HepG2 (cell line): ENCODE results near the gene WDR86. TPM values are rescaled to one million over a fixed set of nuclear protein-coding genes. Genes with fewer than 3 reads are reported as not detected.

Source experiments
- ATAC-seq: fragments of 200-7000 bp; cut with Tn5 transposase; 3 replicates; pipeline ENCODE4 v1.9.1; 2020; ENCODE audit warnings: mild to moderate bottlenecking, moderate library complexity
- BruUV-seq: library from RNA; stranded (reverse); fragments of 400-500 nt; replicated peaks from 2 replicates; lab custom pipeline; 2021; lab: Mats Ljungman, UMichigan
- CTCF ChIA-PET: fragments of 300-600 bp; formaldehyde crosslinking; extraction: SDS; loops from one replicate; lab custom pipeline; 2021; ENCODE audit warnings: low total read pairs, inconsistent platforms, low intra/inter-chr PET ratio; lab: Yijun Ruan, JAX
- POLR2A ChIA-PET: fragments of 350-600 bp; sonication (Branson Sonifier 250); formaldehyde crosslinking; loops from one replicate; lab custom pipeline; 2020; ENCODE audit warnings: antibody characterized with exemption, inconsistent platforms; lab: Yijun Ruan, JAX
- DNase-seq: peaks from one replicate; pipeline ENCODE4 v3.0.0-alpha.2; 2015; ENCODE audit warnings: low spot score
- FAIRE-seq: peaks from 3 replicates; lab custom pipeline; 2011; peaks lifted over from hg19 to GRCh38; lab: Jason Lieb, UNC
- H2AFZ ChIP-seq: one replicate; pipeline ENCODE4 v1.6.1; 2011; ENCODE audit warnings: low read length, inconsistent platforms
- H3K27ac ChIP-seq: fragments of 300-600 bp; 3 replicates; pipeline ENCODE4 v1.8.0; 2011; ENCODE audit warnings: mixed run types, mild to moderate bottlenecking, mixed read lengths, low read length, inconsistent platforms; ENCODE audit not compliant: insufficient read depth; ENCODE audit errors: extremely low read length
- H3K27me3 ChIP-seq, 2 experiments: fragments of 200-600 bp in 1 of 2; 2 replicates in 1 of 2; 3 replicates in 1 of 2; pipeline versions ENCODE4 v1.6.0 to v1.8.0; 2011; ENCODE audit warnings: low read length in 2 of 2, mild to moderate bottlenecking in 2 of 2, moderate library complexity in 2 of 2, inconsistent platforms in 1 of 2; ENCODE audit not compliant: insufficient read depth in 2 of 2, control insufficient read depth in 1 of 2
- H3K36me3 ChIP-seq, 2 experiments: fragments of 200-600 bp in 1 of 2; replicated peaks in 1 of 2; 2 replicates in 1 of 2; 3 replicates in 1 of 2; pipeline versions ENCODE4 v1.5.1 to v1.8.0; 2011; ENCODE audit warnings: low read length in 2 of 2, inconsistent platforms in 1 of 2; ENCODE audit not compliant: insufficient read depth in 2 of 2, control insufficient read depth in 1 of 2
- H3K4me1 ChIP-seq: 2 replicates; pipeline ENCODE4 v1.5.1; 2012; ENCODE audit warnings: low read length, inconsistent platforms; ENCODE audit not compliant: insufficient read depth
- H3K4me2 ChIP-seq: 2 replicates; pipeline ENCODE4 v1.6.0; 2011; ENCODE audit warnings: low read depth, low read length, inconsistent platforms
- H3K4me3 ChIP-seq, 3 experiments: fragments of 200-600 bp in 1 of 3; sonication (generic), shearing (Covaris generic) in 1 of 3; replicated peaks in 1 of 3; 2 replicates each; pipeline ENCODE4 v1.5.1; 2011 to 2016; ENCODE audit warnings: low read length in 3 of 3, inconsistent platforms in 2 of 3, low read depth in 2 of 3, mild to moderate bottlenecking in 2 of 3, control low read depth in 1 of 3, mixed read lengths in 1 of 3; ENCODE audit not compliant: insufficient read depth in 1 of 3
- H3K79me2 ChIP-seq: one replicate; pipeline ENCODE4 v1.6.1; 2011; ENCODE audit warnings: low read length, inconsistent platforms; ENCODE audit not compliant: insufficient read depth
- H3K9ac ChIP-seq: 2 replicates; pipeline ENCODE4 v1.6.0; 2011; ENCODE audit warnings: mild to moderate bottlenecking, low read depth, low read length, inconsistent platforms; ENCODE audit not compliant: insufficient read depth
- H3K9me3 ChIP-seq: 2 replicates; pipeline ENCODE4 v1.5.1; 2012; ENCODE audit warnings: mild to moderate bottlenecking, low read length
- H4K20me1 ChIP-seq: 2 replicates; pipeline ENCODE4 v1.6.0; 2011; ENCODE audit warnings: inconsistent platforms, mild to moderate bottlenecking, low read length, moderate library complexity; ENCODE audit not compliant: insufficient read depth
- ATF5 ChIP-seq: sonication (generic); formaldehyde crosslinking; IDR thresholded peaks from 2 replicates; pipeline ENCODE4 v1.4.0; 2020; ENCODE audit warnings: mild to moderate bottlenecking, low read depth, missing genetic modification reagents
- ATF7-NPFF ChIP-seq: sonication (generic); formaldehyde crosslinking; IDR thresholded peaks from 2 replicates; pipeline ENCODE4 v1.8.1; 2023; ENCODE audit warnings: mild to moderate bottlenecking, low read depth, missing genetic modification reagents, moderate library complexity
- CCDC6 ChIP-seq: sonication (generic); formaldehyde crosslinking; IDR thresholded peaks from 2 replicates; pipeline ENCODE4 v1.8.1; 2022; ENCODE audit warnings: mild to moderate bottlenecking, missing genetic modification reagents, moderate library complexity
- ETS1 ChIP-seq: sonication (generic); formaldehyde crosslinking; IDR thresholded peaks from 2 replicates; pipeline ENCODE4 v1.4.0; 2020; ENCODE audit warnings: missing genetic modification reagents
- GABPB1 ChIP-seq: IDR thresholded peaks from 2 replicates; pipeline ENCODE4 v1.6.1; 2016; ENCODE audit warnings: mild to moderate bottlenecking, missing genetic modification reagents, moderate library complexity, missing compliant biosample characterization
- POLR2AphosphoS2 ChIP-seq: IDR thresholded peaks from 2 replicates; pipeline ENCODE4 v1.6.1; 2011; ENCODE audit warnings: low read depth, low read length, improper control_type of control experiment
- SOX13 ChIP-seq, 3 experiments: fragments of 450-650 bp in 1 of 3; sonication (generic) in 1 of 3; formaldehyde crosslinking in 1 of 3; IDR thresholded peaks in 2 of 3; conservative IDR thresholded peaks in 1 of 3; 2 replicates each; pipeline versions ENCODE4 v1.5.0 to v1.6.1; 2016 to 2020; ENCODE audit warnings: antibody characterized with exemption in 1 of 3, mild to moderate bottlenecking in 1 of 3, missing compliant biosample characterization in 1 of 3, missing genetic modification reagents in 1 of 3, moderate library complexity in 1 of 3
- SRSF4 ChIP-seq: fragments of 200-400 bp; formaldehyde crosslinking; IDR thresholded peaks from one replicate; pipeline ENCODE4 v1.6.1; 2018; ENCODE audit warnings: mild to moderate bottlenecking, low read depth, low read length, moderate library complexity; ENCODE audit not compliant: poor library complexity, severe bottlenecking
- TEAD3 ChIP-seq: optimal IDR thresholded peaks from 2 replicates; pipeline ENCODE3; 2016; ENCODE audit warnings: borderline replicate concordance
- ZNF256 ChIP-seq: sonication (generic); formaldehyde crosslinking; conservative IDR thresholded peaks from 2 replicates; pipeline ENCODE4 v1.4.0; 2020; ENCODE audit warnings: missing genetic modification reagents
- ZNF343 ChIP-seq: sonication (generic); formaldehyde crosslinking; IDR thresholded peaks from 2 replicates; pipeline ENCODE4 v1.4.0; 2020; ENCODE audit warnings: mild to moderate bottlenecking, missing genetic modification reagents
- WGBS: methylation state at CpG from one replicate; pipeline ENCODE4 v1.1.6; 2017; ENCODE audit warnings: low lambda C conversion rate; 5-methylcytosine and 5-hydroxymethylcytosine counted together
- in situ Hi-C: cut with HindIII; loops from 2 replicates; pipeline ENCODE4 v1.10.0; 2017; ENCODE audit warnings: low pct_unique_long_range_greater_than_20kb; ENCODE audit not compliant: extremely low pct_ligation_motif_present
- intact Hi-C: fragments of 100-400 bp; cut with micrococcal nuclease; formaldehyde crosslinking; loops from one replicate; pipeline ENCODE4 v1.10.0; 2022; ENCODE audit not compliant: unreplicated experiment
- polyA plus RNA-seq, 8 experiments: library from polyadenylated mRNA; depleted of rRNA in 3 of 8; stranded (reverse) in 7 of 8; unstranded in 1 of 8; fragments of >200 nt; fragmentation: Illumina TruSeq in 4 of 8; extraction: Trizol in 4 of 8; gene quantifications; 2 replicates each; pipeline versions ENCODE4 v1.2.1 to v1.2.3, GENCODE V29; 2011 to 2016; ENCODE audit warnings: low read depth in 4 of 8, missing spikeins in 1 of 8, mixed read lengths in 1 of 8; ENCODE audit not compliant: insufficient read depth in 1 of 8
- total RNA-seq, 5 experiments: library from RNA; depleted of rRNA; stranded (reverse); fragments of >200 nt; fragmentation: Illumina TruSeq; extraction: Trizol; gene quantifications; 2 replicates each; pipeline ENCODE4 v1.2.3, GENCODE V29; 2016; ENCODE audit warnings: low read depth in 1 of 5

The WDR86 gene
- total and polyA plus RNA-seq, 2 of the 13 experiments (the other 11 are each of a cell fraction or from before 2014, with no cell fraction given), result 0.11 to 2.9 TPM

GRCh38 chr7:151391358-151391730 is 18.5 kb downstream of the WDR86 start (continued):
- TF ChIP-seq SOX13 (IDR thresholded peaks at IDR 0.05), result no peak
- TF ChIP-seq SOX13 (CRISPR knock-in tag; conservative IDR thresholded peaks at IDR 0.05 in 1 of 2, IDR thresholded peaks at IDR 0.05 in 1 of 2), result no peak
- TF ChIP-seq GABPB1 (CRISPR knock-in tag), result no peak
- TF ChIP-seq TEAD3 (CRISPR knock-in tag), result no peak
- TF ChIP-seq CCDC6, result no peak
- no peak for TF ChIP-seq SRSF4
- TF ChIP-seq ATF7-NPFF, result no peak
- no peak for TF ChIP-seq POLR2AphosphoS2

GRCh38 chr7:151390598-151391357 is 19.1 kb downstream of the WDR86 start:
- WGBS, result 35% methylated on average over 15 of the region's 25 CpGs
- Histone ChIP-seq H3K36me3 (no peaks in the 10 kb centered on the region), H3K9me3 (no peaks in the 10 kb centered on the region), H2AFZ (no peak overlapping the region), H3K4me2 (no peak overlapping the region), H4K20me1 (no peaks in the 10 kb centered on the region), H3K27ac (no peak overlapping the region), H3K79me2 (no peaks in the 10 kb centered on the region), H3K4me1 (no peaks in the 10 kb centered on the region)
- ATAC-seq, result no peak
- no peak for DNase-seq
- ChIA-PET POLR2A (no interaction called here), CTCF (no interaction called here)
- BruUV-seq, result no TSS peak
- FAIRE-seq, result no peak
- in situ Hi-C loops, result no loop called here
- TF ChIP-seq ZNF256 (CRISPR knock-in tag) (no peak), ATF5 (CRISPR knock-in tag) (no peak), ZNF343 (no peak), ETS1 (CRISPR knock-in tag) (no peak)
- TF ChIP-seq, all 625 proteins: peak for 0
- Histone ChIP-seq H3K4me3 (no peak overlapping the region), H3K9ac (no peak overlapping the region), H3K27me3 (peaks cover 20 to 96% of the 10 kb centered on the region in 2 experiments; a peak in 4 of 5 replicates)
- intact Hi-C loops, result no loop called here
